Measurements from ENCODE around the gene AMIGO1.

GRCh38 chr1:109491372-109491771, 18.2 kb downstream of the AMIGO1 start:
- TF ChIP-seq, protein P1, sequence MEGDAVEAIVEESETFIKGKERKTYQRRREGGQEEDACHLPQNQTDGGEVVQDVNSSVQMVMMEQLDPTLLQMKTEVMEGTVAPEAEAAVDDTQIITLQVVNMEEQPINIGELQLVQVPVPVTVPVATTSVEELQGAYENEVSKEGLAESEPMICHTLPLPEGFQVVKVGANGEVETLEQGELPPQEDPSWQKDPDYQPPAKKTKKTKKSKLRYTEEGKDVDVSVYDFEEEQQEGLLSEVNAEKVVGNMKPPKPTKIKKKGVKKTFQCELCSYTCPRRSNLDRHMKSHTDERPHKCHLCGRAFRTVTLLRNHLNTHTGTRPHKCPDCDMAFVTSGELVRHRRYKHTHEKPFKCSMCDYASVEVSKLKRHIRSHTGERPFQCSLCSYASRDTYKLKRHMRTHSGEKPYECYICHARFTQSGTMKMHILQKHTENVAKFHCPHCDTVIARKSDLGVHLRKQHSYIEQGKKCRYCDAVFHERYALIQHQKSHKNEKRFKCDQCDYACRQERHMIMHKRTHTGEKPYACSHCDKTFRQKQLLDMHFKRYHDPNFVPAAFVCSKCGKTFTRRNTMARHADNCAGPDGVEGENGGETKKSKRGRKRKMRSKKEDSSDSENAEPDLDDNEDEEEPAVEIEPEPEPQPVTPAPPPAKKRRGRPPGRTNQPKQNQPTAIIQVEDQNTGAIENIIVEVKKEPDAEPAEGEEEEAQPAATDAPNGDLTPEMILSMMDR (IDR thresholded peaks at IDR 0.05; ENCODE audit: low read depth, low read length, poor library complexity, severe bottlenecking): no peak
- no peak for TF ChIP-seq EZH2phosphoT487 (IDR thresholded peaks at IDR 0.05; ENCODE audit: borderline replicate concordance, low read length)

All from DOHH2 (cell line).